ENCODE measurements around the gene TCTN2. TPM values are rescaled to one million over a fixed set of nuclear protein-coding genes. Genes with fewer than 3 reads are reported as not detected.

TCTN2 gene
- total and polyA plus RNA-seq, 9 donors: 6.3 to 11.7 (median 8.1) TPM

DNA sequence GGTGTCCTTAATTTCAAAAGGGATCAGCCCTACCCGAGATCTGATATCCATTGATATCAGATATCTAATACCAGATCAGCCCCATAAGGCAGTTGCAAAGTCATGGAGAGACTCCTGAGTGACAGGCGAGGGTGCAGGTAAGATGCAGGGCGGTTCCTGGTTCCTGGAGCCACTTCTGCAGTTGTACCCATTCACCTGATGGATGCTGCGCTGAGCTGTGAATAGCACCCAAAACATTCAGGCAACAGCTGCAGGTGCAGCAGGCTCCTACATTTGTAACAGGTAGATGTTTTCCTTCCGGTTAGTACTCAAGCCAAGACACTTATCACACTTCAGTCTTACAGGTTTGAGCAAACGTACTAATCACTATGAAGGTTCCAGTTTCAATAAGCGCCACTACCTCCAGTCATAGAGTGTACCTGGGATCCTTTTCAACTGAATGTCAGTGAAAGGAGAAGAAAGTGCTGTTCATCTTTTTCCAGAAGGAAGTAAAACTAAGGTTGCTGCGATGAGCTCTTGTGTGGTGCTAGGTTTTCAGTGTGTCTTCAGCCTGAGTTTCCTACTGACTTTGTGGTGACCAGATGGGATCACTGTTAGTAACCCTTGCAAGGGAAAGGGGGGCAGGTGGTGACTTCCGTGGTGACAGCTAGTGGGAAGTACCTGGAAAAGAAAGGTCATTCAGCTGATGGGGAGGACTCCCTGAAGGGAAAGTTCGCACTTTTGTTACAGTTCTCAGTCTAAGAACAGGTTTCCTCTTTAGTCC, 43.1 kb downstream of the TCTN2 start:
- Histone ChIP-seq H3K4me3 (ENCODE audit: low read length) (no peak overlapping the region), H3K27ac (ENCODE audit: low read length) (no peak overlapping the region), H3K27me3 (ENCODE audit: control insufficient read depth, insufficient read depth, low read length) (no peaks in the 10 kb centered on the region), H3K4me1 (ENCODE audit: control insufficient read depth, insufficient read depth, low read length) (peaks cover 18% of the 10 kb centered on the region), H3K36me3 (ENCODE audit: control insufficient read depth, insufficient read depth, low read length) (peaks cover under 1% of the 10 kb centered on the region), H3K9me3 (replicated peaks; ENCODE audit: control insufficient read depth, low read depth, low read length) (no peaks in the 10 kb centered on the region)
- no peak for DNase-seq
- 90% methylated on average over 5 of the region's 10 CpGs for WGBS (ENCODE audit: insufficient coverage)

DNA sequence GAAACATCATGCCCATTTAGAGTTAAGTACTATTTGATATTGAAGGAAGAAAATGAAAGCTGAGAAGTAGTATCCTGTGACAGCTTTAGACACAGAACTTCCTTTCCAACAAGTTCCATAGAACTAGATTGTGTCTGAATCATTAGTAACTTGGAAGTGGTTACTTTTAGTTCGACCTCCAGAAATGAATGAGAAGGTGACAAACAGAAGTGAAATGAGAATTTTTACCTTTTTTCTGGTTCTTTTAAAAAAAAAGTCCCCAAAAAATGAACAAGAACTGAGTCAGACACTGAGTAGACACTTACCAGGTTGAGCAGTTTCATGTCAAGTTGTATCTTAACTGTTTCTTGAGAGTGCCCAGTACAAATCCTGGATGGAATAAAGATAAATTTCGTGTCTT, 44.3 kb downstream of the TCTN2 start:
- Histone ChIP-seq H3K27me3 (ENCODE audit: control insufficient read depth, insufficient read depth, low read length) (no peaks in the 10 kb centered on the region), H3K4me1 (ENCODE audit: control insufficient read depth, insufficient read depth, low read length) (peaks cover 18% of the 10 kb centered on the region), H3K9me3 (replicated peaks; ENCODE audit: control insufficient read depth, low read depth, low read length) (no peaks in the 10 kb centered on the region), H3K4me3 (ENCODE audit: low read length) (no peak overlapping the region), H3K27ac (ENCODE audit: low read length) (no peak overlapping the region), H3K36me3 (ENCODE audit: control insufficient read depth, insufficient read depth, low read length) (peaks cover 10% of the 10 kb centered on the region)
- no peak for DNase-seq
- no CpG with 5 or more reads among the region's 2 CpGs for WGBS (ENCODE audit: insufficient coverage)

DNA sequence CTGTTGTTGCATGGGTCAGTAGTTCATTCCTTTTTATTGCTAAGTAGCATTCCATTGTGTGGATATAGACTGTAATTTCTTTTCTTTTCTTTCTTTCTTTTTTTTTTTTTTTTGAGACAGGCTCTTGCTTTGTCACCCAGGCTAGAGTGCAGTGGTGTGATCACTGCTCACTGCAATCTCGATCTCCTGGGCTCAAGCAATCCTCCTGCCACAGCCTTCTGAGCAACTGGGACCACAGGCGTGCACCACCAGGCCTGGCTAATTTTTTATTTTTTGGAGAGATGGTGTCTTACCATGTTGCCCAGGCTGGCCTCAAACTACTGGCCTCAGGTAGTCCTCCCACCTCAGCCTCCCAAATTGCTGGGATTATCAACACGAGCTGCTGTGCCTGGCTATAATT, 46.4 kb downstream of the TCTN2 start:
- peaks cover 12% of the 10 kb centered on the region for H3K4me1 ChIP-seq (ENCODE audit: control insufficient read depth, insufficient read depth, low read length)
- no peak overlapping the region for H3K4me3 ChIP-seq (ENCODE audit: low read length)
- no peaks in the 10 kb centered on the region for H3K9me3 ChIP-seq (replicated peaks; ENCODE audit: control insufficient read depth, low read depth, low read length)
- whole genome bisulfite sequencing (ENCODE audit: insufficient coverage): 92% methylated on average over 2 of the region's 3 CpGs
- H3K36me3 ChIP-seq (ENCODE audit: control insufficient read depth, insufficient read depth, low read length): peaks cover 18% of the 10 kb centered on the region
- H3K27ac ChIP-seq (ENCODE audit: low read length): no peak overlapping the region
- DNase-seq: no peak
- H3K27me3 ChIP-seq (ENCODE audit: control insufficient read depth, insufficient read depth, low read length): no peaks in the 10 kb centered on the region

DNA sequence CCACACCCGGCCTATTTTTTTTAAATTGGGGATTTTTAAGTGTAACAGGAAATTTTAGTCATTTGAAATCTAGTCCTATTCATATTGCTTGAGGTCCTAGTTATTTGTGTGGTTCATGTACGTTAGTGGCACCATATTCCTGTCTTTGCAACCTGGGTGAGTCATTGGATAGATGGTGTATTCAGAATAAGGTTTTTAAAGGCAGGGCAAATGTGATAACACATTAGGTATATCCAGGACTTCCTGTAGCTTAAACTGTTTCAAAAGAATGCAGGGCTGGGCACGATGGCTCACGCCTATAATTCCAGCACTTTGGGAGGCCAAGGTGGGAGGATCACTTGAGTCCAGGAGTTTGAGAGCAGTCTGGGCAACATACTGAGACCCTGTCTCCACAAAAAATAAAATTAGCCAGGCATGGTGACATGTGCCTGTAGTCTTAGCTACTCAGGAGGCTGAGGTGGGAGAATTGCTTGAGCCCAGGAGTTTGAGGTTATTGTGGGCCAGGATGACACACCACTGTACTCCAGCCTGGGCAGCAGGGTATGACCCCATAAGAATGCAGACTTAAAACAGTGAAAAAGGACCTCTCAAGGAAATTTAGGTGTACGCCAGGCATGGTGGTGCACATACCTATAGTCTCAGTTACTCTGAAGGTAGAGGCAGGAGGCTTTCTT, 49.4 kb downstream of the TCTN2 start:
- no peaks in the 10 kb centered on the region for H3K9me3 ChIP-seq (replicated peaks; ENCODE audit: control insufficient read depth, low read depth, low read length)
- 94% methylated on average over 2 of the region's 5 CpGs for WGBS (ENCODE audit: insufficient coverage)
- peaks cover 27% of the 10 kb centered on the region for H3K36me3 ChIP-seq (ENCODE audit: control insufficient read depth, insufficient read depth, low read length)
- no peaks in the 10 kb centered on the region for H3K27me3 ChIP-seq (ENCODE audit: control insufficient read depth, insufficient read depth, low read length)
- H3K27ac ChIP-seq (ENCODE audit: low read length): no peak overlapping the region
- no peak overlapping the region for H3K4me3 ChIP-seq (ENCODE audit: low read length)
- DNase-seq: no peak
- no peaks in the 10 kb centered on the region for H3K4me1 ChIP-seq (ENCODE audit: control insufficient read depth, insufficient read depth, low read length)

DNA sequence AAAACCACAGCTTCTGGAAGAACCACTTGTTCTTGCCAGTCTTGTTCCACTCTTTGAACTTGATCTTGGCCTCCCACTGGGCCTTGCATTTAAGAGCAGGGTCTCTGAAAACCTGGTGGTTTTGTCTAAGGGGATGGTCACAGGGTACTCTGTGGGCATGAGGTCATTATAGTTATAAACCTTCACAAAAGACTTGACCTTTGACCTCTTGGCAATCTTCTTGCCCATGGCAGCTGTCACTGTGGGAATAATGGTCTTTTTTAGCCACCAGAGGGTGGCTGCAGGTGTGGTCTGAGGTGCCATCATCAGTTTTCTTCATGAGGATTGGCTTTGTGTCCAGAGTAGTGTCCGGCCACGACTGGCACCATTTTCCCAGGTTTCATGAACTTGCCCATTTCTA, 50.3 kb downstream of the TCTN2 start:
- Histone ChIP-seq H3K4me1 (ENCODE audit: control insufficient read depth, insufficient read depth, low read length) (no peaks in the 10 kb centered on the region), H3K4me3 (ENCODE audit: low read length) (no peak overlapping the region), H3K27me3 (ENCODE audit: control insufficient read depth, insufficient read depth, low read length) (no peaks in the 10 kb centered on the region), H3K36me3 (ENCODE audit: control insufficient read depth, insufficient read depth, low read length) (peaks cover 30% of the 10 kb centered on the region), H3K9me3 (replicated peaks; ENCODE audit: control insufficient read depth, low read depth, low read length) (no peaks in the 10 kb centered on the region), H3K27ac (ENCODE audit: low read length) (no peak overlapping the region)
- no peak for DNase-seq
- 100% methylated on average over 2 of the region's 2 CpGs for WGBS (ENCODE audit: insufficient coverage)

DNA sequence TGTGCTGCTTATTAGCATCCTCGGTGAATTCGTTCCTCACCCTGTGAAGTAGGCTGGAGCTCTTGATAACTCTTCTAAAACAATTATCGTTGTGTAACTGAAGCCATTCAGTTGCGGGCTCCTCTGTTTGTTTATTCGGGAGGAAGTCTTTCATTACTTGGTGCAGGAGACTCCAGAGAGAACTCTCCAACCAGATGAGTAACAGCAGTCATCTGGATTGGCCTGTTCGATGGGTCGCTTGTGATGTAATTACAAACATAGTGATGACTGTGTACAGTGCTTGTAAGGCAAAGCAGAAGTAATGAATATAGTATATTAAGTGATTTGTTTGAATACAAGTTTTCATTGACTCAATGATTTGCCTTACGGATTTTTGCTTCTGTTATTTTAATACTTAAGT, 52.1 kb downstream of the TCTN2 start:
- Histone ChIP-seq H3K4me3 (ENCODE audit: low read length) (no peak overlapping the region), H3K4me1 (ENCODE audit: control insufficient read depth, insufficient read depth, low read length) (no peaks in the 10 kb centered on the region), H3K36me3 (ENCODE audit: control insufficient read depth, insufficient read depth, low read length) (peaks cover 39% of the 10 kb centered on the region), H3K27me3 (ENCODE audit: control insufficient read depth, insufficient read depth, low read length) (no peaks in the 10 kb centered on the region), H3K9me3 (replicated peaks; ENCODE audit: control insufficient read depth, low read depth, low read length) (no peaks in the 10 kb centered on the region), H3K27ac (ENCODE audit: low read length) (no peak overlapping the region)
- DNase-seq: no peak
- whole genome bisulfite sequencing (ENCODE audit: insufficient coverage): 100% methylated on average over 5 of the region's 8 CpGs

DNA sequence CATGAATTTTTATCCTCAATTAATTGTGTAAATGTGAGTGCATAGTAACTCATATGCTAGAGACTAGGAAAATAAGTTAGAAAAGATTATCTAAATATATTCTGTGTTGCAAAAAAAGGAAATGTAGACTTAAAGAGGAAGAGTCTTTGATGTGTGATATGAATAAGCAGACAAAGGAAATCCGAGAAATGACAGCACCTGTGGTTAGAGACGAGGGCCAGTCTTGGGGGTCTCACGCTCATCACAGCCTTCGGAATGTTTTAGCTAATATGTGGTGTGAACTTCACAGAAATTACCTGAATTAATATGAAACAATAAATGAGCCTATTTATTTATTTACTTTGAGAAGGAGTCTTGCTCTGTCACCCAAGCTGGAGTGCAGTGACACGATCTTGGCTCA, 52.9 kb downstream of the TCTN2 start:
- Histone ChIP-seq H3K27ac (ENCODE audit: low read length) (no peak overlapping the region), H3K4me1 (ENCODE audit: control insufficient read depth, insufficient read depth, low read length) (no peaks in the 10 kb centered on the region), H3K4me3 (ENCODE audit: low read length) (no peak overlapping the region), H3K9me3 (replicated peaks; ENCODE audit: control insufficient read depth, low read depth, low read length) (no peaks in the 10 kb centered on the region), H3K27me3 (ENCODE audit: control insufficient read depth, insufficient read depth, low read length) (no peaks in the 10 kb centered on the region), H3K36me3 (ENCODE audit: control insufficient read depth, insufficient read depth, low read length) (peaks cover 46% of the 10 kb centered on the region)
- WGBS (ENCODE audit: insufficient coverage): 79% methylated on average over 3 of the region's 5 CpGs
- no peak for DNase-seq

DNA sequence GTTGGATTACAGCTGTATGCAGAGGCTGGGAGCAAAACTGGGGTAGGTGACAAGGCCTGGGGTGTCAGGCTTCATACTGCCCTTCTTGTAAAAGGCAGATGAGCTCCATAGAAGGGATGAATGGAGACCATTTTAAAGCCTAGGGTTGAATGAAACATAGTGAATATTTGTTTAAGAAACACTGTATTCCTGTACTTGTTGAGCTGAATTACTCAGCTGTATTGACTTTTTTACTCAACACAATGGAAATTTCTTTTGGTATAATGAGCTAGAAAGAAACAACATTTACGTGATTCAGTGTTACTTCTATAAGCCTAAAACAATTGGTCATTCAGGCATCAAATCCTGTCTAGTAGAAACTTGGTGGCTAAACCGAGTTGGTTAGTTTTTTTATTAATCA, 55.3 kb downstream of the TCTN2 start:
- no CpG with 5 or more reads among the region's 2 CpGs for WGBS (ENCODE audit: insufficient coverage)
- H3K27me3 ChIP-seq (ENCODE audit: control insufficient read depth, insufficient read depth, low read length): no peaks in the 10 kb centered on the region
- H3K4me3 ChIP-seq (ENCODE audit: low read length): no peak overlapping the region
- H3K9me3 ChIP-seq (replicated peaks; ENCODE audit: control insufficient read depth, low read depth, low read length): no peaks in the 10 kb centered on the region
- H3K4me1 ChIP-seq (ENCODE audit: control insufficient read depth, insufficient read depth, low read length): no peaks in the 10 kb centered on the region
- DNase-seq: no peak
- no peak overlapping the region for H3K27ac ChIP-seq (ENCODE audit: low read length)
- H3K36me3 ChIP-seq (ENCODE audit: control insufficient read depth, insufficient read depth, low read length): peaks cover 36% of the 10 kb centered on the region

DNA sequence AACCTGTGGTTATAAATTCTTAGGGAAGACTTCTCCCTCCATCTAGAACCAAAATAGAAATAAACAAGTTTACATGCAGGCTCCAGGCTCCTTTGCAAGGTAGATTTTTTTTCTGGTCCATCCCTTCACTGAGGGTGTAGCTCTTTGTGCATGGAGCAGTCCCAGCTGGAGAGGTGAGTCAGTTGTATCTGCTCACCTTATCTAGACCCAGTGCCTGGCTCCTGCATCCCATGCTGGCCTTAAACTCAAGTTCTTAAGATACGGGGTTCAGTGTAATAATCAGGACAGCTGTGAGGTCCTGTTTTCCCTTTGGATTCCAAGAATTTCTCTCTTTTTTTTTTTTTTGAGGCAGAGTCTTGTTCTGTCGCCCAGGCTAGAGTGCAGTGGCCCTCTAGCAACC, 56.0 kb downstream of the TCTN2 start:
- 76% methylated on average over 2 of the region's 2 CpGs for WGBS (ENCODE audit: insufficient coverage)
- Histone ChIP-seq H3K27me3 (ENCODE audit: control insufficient read depth, insufficient read depth, low read length) (no peaks in the 10 kb centered on the region), H3K4me3 (ENCODE audit: low read length) (no peak overlapping the region), H3K36me3 (ENCODE audit: control insufficient read depth, insufficient read depth, low read length) (peaks cover 38% of the 10 kb centered on the region), H3K27ac (ENCODE audit: low read length) (no peak overlapping the region), H3K9me3 (replicated peaks; ENCODE audit: control insufficient read depth, low read depth, low read length) (no peaks in the 10 kb centered on the region), H3K4me1 (ENCODE audit: control insufficient read depth, insufficient read depth, low read length) (no peaks in the 10 kb centered on the region)
- DNase-seq: no peak

DNA sequence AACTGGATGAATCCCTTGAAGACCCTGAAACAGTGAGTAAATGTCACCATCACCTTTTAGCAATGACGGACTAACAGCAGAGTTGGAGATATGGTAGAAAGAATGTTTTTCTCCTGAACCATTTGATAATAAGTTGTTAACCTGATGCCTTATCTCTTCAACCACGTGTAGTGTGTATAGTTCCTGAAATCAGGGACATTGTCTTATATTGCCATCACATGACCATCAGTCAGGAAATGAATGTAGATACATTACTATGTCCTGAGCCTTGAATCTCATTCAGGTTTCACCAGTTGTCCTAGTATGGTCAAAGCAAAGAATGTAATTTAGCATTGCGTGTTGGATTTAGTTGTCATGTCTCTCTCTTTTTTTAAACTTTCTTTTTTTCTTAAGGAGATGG, 57.0 kb downstream of the TCTN2 start:
- H3K4me1 ChIP-seq (ENCODE audit: control insufficient read depth, insufficient read depth, low read length): no peaks in the 10 kb centered on the region
- WGBS (ENCODE audit: insufficient coverage): no CpG with 5 or more reads among the region's 3 CpGs
- peaks cover 40% of the 10 kb centered on the region for H3K36me3 ChIP-seq (ENCODE audit: control insufficient read depth, insufficient read depth, low read length)
- H3K9me3 ChIP-seq (replicated peaks; ENCODE audit: control insufficient read depth, low read depth, low read length): no peaks in the 10 kb centered on the region
- no peak overlapping the region for H3K27ac ChIP-seq (ENCODE audit: low read length)
- DNase-seq: no peak
- H3K4me3 ChIP-seq (ENCODE audit: low read length): no peak overlapping the region
- H3K27me3 ChIP-seq (ENCODE audit: control insufficient read depth, insufficient read depth, low read length): no peaks in the 10 kb centered on the region
